ENCODE results near the gene IPO11. TPM values are rescaled to one million over a fixed set of nuclear protein-coding genes. Genes with fewer than 3 reads are reported as not detected.

The IPO11 gene
- total and polyA plus RNA-seq, 2 experiments from 2014 or later: 18.7 to 64.7 TPM

DNA sequence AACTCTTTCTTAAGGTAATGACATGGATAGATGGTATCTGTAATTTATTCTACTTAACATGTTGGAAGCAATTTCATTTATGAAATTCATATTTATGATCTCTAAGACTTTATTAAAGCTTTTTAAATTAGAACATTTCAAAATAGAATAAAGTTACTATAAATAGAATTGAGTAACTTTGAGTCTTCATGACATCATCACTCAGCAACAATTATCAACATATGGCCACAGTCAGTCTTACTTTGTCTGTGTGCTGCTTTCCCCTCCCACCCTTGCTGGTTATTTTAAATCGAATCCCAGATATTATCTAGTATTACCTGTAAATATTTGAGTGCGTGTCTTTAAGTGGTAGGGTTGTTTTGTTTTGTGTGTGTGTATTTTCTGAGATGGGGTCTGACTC is 65.2 kb downstream of the IPO11 start:
- H3K27ac Mint-ChIP-seq: no peak overlapping the region
- Histone ChIP-seq H4K20me1 (replicated peaks; ENCODE audit: insufficient read depth) (no peaks in the 10 kb centered on the region; the same call in 1 of the 2 replicates), H3K4me1 (ENCODE audit: insufficient read depth) (no peaks in the 10 kb centered on the region), H3K27ac (ENCODE audit: low read depth) (no peak overlapping the region), H3F3A (replicated peaks; ENCODE audit: low read depth) (no peaks in the 10 kb centered on the region), H2AFZ (no peak overlapping the region), H3K79me2 (replicated peaks; ENCODE audit: insufficient read depth) (peaks cover 2% of the 10 kb centered on the region; the same call in 1 of the 2 replicates), H3K27me3 (ENCODE audit: insufficient read depth) (no peaks in the 10 kb centered on the region), H3K4me3 (no peak overlapping the region), H3K9me2 (ENCODE audit: insufficient read depth) (no peaks in the 10 kb centered on the region), H3K4me2 (no peak overlapping the region), H3K36me3 (ENCODE audit: insufficient read depth) (no peaks in the 10 kb centered on the region)
- H3K4me1 Mint-ChIP-seq: no peaks in the 10 kb centered on the region; the same call in 2 of the 3 replicates
- DNase-seq (ENCODE audit: low spot score): no peak
- peaks cover 3% of the 10 kb centered on the region; the same call in 1 of the 3 replicates for H3K9me3 Mint-ChIP-seq
- no peak overlapping the region for H3K4me3 Mint-ChIP-seq
- ATAC-seq: no peak
- TF ChIP-seq, protein P1, sequence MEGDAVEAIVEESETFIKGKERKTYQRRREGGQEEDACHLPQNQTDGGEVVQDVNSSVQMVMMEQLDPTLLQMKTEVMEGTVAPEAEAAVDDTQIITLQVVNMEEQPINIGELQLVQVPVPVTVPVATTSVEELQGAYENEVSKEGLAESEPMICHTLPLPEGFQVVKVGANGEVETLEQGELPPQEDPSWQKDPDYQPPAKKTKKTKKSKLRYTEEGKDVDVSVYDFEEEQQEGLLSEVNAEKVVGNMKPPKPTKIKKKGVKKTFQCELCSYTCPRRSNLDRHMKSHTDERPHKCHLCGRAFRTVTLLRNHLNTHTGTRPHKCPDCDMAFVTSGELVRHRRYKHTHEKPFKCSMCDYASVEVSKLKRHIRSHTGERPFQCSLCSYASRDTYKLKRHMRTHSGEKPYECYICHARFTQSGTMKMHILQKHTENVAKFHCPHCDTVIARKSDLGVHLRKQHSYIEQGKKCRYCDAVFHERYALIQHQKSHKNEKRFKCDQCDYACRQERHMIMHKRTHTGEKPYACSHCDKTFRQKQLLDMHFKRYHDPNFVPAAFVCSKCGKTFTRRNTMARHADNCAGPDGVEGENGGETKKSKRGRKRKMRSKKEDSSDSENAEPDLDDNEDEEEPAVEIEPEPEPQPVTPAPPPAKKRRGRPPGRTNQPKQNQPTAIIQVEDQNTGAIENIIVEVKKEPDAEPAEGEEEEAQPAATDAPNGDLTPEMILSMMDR (conservative IDR thresholded peaks at IDR 0.05; ENCODE audit: low read depth in 2 of 2): no peak
- TF ChIP-seq, protein P2, sequence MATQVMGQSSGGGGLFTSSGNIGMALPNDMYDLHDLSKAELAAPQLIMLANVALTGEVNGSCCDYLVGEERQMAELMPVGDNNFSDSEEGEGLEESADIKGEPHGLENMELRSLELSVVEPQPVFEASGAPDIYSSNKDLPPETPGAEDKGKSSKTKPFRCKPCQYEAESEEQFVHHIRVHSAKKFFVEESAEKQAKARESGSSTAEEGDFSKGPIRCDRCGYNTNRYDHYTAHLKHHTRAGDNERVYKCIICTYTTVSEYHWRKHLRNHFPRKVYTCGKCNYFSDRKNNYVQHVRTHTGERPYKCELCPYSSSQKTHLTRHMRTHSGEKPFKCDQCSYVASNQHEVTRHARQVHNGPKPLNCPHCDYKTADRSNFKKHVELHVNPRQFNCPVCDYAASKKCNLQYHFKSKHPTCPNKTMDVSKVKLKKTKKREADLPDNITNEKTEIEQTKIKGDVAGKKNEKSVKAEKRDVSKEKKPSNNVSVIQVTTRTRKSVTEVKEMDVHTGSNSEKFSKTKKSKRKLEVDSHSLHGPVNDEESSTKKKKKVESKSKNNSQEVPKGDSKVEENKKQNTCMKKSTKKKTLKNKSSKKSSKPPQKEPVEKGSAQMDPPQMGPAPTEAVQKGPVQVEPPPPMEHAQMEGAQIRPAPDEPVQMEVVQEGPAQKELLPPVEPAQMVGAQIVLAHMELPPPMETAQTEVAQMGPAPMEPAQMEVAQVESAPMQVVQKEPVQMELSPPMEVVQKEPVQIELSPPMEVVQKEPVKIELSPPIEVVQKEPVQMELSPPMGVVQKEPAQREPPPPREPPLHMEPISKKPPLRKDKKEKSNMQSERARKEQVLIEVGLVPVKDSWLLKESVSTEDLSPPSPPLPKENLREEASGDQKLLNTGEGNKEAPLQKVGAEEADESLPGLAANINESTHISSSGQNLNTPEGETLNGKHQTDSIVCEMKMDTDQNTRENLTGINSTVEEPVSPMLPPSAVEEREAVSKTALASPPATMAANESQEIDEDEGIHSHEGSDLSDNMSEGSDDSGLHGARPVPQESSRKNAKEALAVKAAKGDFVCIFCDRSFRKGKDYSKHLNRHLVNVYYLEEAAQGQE (IDR thresholded peaks at IDR 0.05; ENCODE audit: unreplicated experiment): no peak
- TF ChIP-seq, protein P3, sequence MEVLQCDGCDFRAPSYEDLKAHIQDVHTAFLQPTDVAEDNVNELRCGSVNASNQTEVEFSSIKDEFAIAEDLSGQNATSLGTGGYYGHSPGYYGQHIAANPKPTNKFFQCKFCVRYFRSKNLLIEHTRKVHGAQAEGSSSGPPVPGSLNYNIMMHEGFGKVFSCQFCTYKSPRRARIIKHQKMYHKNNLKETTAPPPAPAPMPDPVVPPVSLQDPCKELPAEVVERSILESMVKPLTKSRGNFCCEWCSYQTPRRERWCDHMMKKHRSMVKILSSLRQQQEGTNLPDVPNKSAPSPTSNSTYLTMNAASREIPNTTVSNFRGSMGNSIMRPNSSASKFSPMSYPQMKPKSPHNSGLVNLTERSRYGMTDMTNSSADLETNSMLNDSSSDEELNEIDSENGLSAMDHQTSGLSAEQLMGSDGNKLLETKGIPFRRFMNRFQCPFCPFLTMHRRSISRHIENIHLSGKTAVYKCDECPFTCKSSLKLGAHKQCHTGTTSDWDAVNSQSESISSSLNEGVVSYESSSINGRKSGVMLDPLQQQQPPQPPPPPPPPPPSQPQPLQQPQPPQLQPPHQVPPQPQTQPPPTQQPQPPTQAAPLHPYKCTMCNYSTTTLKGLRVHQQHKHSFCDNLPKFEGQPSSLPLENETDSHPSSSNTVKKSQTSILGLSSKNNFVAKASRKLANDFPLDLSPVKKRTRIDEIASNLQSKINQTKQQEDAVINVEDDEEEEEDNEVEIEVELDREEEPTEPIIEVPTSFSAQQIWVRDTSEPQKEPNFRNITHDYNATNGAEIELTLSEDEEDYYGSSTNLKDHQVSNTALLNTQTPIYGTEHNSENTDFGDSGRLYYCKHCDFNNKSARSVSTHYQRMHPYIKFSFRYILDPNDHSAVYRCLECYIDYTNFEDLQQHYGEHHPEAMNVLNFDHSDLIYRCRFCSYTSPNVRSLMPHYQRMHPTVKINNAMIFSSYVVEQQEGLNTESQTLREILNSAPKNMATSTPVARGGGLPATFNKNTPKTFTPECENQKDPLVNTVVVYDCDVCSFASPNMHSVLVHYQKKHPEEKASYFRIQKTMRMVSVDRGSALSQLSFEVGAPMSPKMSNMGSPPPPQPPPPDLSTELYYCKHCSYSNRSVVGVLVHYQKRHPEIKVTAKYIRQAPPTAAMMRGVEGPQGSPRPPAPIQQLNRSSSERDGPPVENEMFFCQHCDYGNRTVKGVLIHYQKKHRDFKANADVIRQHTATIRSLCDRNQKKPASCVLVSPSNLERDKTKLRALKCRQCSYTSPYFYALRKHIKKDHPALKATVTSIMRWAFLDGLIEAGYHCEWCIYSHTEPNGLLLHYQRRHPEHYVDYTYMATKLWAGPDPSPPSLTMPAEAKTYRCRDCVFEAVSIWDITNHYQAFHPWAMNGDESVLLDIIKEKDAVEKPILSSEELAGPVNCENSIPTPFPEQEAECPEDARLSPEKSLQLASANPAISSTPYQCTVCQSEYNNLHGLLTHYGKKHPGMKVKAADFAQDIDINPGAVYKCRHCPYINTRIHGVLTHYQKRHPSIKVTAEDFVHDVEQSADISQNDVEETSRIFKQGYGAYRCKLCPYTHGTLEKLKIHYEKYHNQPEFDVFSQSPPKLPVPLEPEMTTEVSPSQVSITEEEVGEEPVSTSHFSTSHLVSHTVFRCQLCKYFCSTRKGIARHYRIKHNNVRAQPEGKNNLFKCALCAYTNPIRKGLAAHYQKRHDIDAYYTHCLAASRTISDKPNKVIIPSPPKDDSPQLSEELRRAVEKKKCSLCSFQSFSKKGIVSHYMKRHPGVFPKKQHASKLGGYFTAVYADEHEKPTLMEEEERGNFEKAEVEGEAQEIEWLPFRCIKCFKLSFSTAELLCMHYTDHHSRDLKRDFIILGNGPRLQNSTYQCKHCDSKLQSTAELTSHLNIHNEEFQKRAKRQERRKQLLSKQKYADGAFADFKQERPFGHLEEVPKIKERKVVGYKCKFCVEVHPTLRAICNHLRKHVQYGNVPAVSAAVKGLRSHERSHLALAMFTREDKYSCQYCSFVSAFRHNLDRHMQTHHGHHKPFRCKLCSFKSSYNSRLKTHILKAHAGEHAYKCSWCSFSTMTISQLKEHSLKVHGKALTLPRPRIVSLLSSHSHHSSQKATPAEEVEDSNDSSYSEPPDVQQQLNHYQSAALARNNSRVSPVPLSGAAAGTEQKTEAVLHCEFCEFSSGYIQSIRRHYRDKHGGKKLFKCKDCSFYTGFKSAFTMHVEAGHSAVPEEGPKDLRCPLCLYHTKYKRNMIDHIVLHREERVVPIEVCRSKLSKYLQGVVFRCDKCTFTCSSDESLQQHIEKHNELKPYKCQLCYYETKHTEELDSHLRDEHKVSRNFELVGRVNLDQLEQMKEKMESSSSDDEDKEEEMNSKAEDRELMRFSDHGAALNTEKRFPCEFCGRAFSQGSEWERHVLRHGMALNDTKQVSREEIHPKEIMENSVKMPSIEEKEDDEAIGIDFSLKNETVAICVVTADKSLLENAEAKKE (CRISPR knock-in tag; IDR thresholded peaks at IDR 0.05): no peak
- TF ChIP-seq JUNB (IDR thresholded peaks at IDR 0.05; ENCODE audit: unreplicated experiment) (no peak), ZNF331 (CRISPR knock-in tag; IDR thresholded peaks at IDR 0.05; ENCODE audit: low read depth) (no peak), CREB1 (CRISPR knock-in tag; IDR thresholded peaks at IDR 0.05; ENCODE audit: low read depth) (no peak), ZNF114 (CRISPR knock-in tag; IDR thresholded peaks at IDR 0.05) (no peak), NANOG (IDR thresholded peaks at IDR 0.05; ENCODE audit: borderline replicate concordance) (no peak), EZH2phosphoT487 (IDR thresholded peaks at IDR 0.05; ENCODE audit: unreplicated experiment) (no peak), EZH2 (IDR thresholded peaks at IDR 0.05; ENCODE audit: low read depth, unreplicated experiment) (no peak), POLR2AphosphoS5 (IDR thresholded peaks at IDR 0.05; ENCODE audit: low read depth) (no peak), STAT1 (IDR thresholded peaks at IDR 0.05; ENCODE audit: unreplicated experiment) (no peak)
- TF ChIP-seq, protein P4, sequence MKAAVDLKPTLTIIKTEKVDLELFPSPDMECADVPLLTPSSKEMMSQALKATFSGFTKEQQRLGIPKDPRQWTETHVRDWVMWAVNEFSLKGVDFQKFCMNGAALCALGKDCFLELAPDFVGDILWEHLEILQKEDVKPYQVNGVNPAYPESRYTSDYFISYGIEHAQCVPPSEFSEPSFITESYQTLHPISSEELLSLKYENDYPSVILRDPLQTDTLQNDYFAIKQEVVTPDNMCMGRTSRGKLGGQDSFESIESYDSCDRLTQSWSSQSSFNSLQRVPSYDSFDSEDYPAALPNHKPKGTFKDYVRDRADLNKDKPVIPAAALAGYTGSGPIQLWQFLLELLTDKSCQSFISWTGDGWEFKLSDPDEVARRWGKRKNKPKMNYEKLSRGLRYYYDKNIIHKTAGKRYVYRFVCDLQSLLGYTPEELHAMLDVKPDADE (IDR thresholded peaks at IDR 0.05): no peak
- H3K27me3 Mint-ChIP-seq (ENCODE audit: insufficient read depth, low read depth, poor library complexity): no peaks in the 10 kb centered on the region
- H3K36me3 Mint-ChIP-seq (ENCODE audit: low read depth): peaks cover 39% of the 10 kb centered on the region

Data from GM23338 (cell line).